SK-N-SH (cell line): Measurements from ENCODE around the gene HPCAL1. TPM values are rescaled to one million over a fixed set of nuclear protein-coding genes. Genes with fewer than 3 reads are reported as not detected.

Source experiments
- CTCF ChIA-PET: fragments of 300-600, 350-600 bp; formaldehyde crosslinking; extraction: SDS; loops from one replicate; lab custom pipeline; 2021; lab: Yijun Ruan, JAX
- POLR2A ChIA-PET: fragments of 350-600 bp; sonication (Branson Sonifier 250); formaldehyde crosslinking; extraction: SDS; loops from one replicate; lab custom pipeline; 2020; ENCODE audit warnings: antibody characterized with exemption, inconsistent platforms; lab: Yijun Ruan, JAX
- DNase-seq: peaks from one replicate; pipeline ENCODE4 v3.0.0; 2012
- H2AFZ ChIP-seq: fragments of 200-600 bp; sonication (generic); 2 replicates; pipeline ENCODE4 v1.8.1; 2016; ENCODE audit warnings: antibody characterized with exemption, mild to moderate bottlenecking, low read depth
- H3F3A ChIP-seq: fragments of 200-600 bp; sonication (generic); replicated peaks from 2 replicates; pipeline ENCODE3; 2016; ENCODE audit warnings: antibody characterized with exemption, mild to moderate bottlenecking; ENCODE audit not compliant: insufficient read depth
- H3K27ac ChIP-seq, 2 experiments: fragments of 200-500 bp in 1 of 2; fragments of 200-600 bp in 1 of 2; sonication (Bioruptor generic) in 1 of 2; sonication (generic), shearing (Covaris generic) in 1 of 2; 2 replicates each; pipeline versions ENCODE4 v1.5.1 to v1.6.1; 2014 to 2016; ENCODE audit warnings: low read depth in 2 of 2, inconsistent platforms in 1 of 2, low read length in 1 of 2, mild to moderate bottlenecking in 1 of 2, mixed read lengths in 1 of 2
- H3K27me3 ChIP-seq: fragments of 200-600 bp; sonication (generic), shearing (Covaris generic); 2 replicates; pipeline ENCODE4 v1.6.1; 2016; ENCODE audit warnings: mixed run types; ENCODE audit not compliant: insufficient read depth
- H3K36me3 ChIP-seq, 2 experiments: fragments of 200-500 bp in 1 of 2; fragments of 200-600 bp in 1 of 2; sonication (Bioruptor generic) in 1 of 2; sonication (generic) in 1 of 2; replicated peaks in 1 of 2; 2 replicates each; pipeline versions ENCODE3 to v1.5.1; 2014 to 2016; ENCODE audit warnings: low read length in 1 of 2, mild to moderate bottlenecking in 1 of 2; ENCODE audit not compliant: insufficient read depth in 2 of 2, control insufficient read depth in 1 of 2
- H3K4me1 ChIP-seq, 2 experiments: fragments of 200-500 bp in 1 of 2; fragments of 200-600 bp in 1 of 2; sonication (Bioruptor generic) in 1 of 2; sonication (generic), shearing (Covaris generic) in 1 of 2; 2 replicates each; pipeline versions ENCODE4 v1.5.1 to v1.6.1; 2014 to 2016; ENCODE audit warnings: low read depth in 1 of 2, low read length in 1 of 2, mixed run types in 1 of 2; ENCODE audit not compliant: insufficient read depth in 2 of 2, control insufficient read depth in 1 of 2
- H3K4me2 ChIP-seq: fragments of 200-600 bp; sonication (generic), shearing (Covaris generic); 2 replicates; pipeline ENCODE4 v1.6.1; 2017; ENCODE audit warnings: mixed run types
- H3K4me3 ChIP-seq, 2 experiments: fragments of 200-500 bp in 1 of 2; fragments of 200-600 bp in 1 of 2; sonication (Bioruptor generic) in 1 of 2; sonication (generic), shearing (Covaris generic) in 1 of 2; 2 replicates each; pipeline versions ENCODE4 v1.5.1 to v1.8.1; 2014 to 2016; ENCODE audit warnings: low read depth in 2 of 2, inconsistent platforms in 1 of 2, low read length in 1 of 2, mild to moderate bottlenecking in 1 of 2, mixed read lengths in 1 of 2, moderate library complexity in 1 of 2
- H3K79me2 ChIP-seq: fragments of 200-600 bp; sonication (generic); 2 replicates; pipeline ENCODE4 v1.8.1; 2017; ENCODE audit warnings: mild to moderate bottlenecking; ENCODE audit not compliant: insufficient read depth
- H3K9ac ChIP-seq: fragments of 200-600 bp; sonication (generic); 2 replicates; pipeline ENCODE4 v1.6.1; 2017; ENCODE audit warnings: mixed run types
- H3K9me2 ChIP-seq: fragments of 200-600 bp; sonication (generic); 2 replicates; pipeline ENCODE4 v1.6.1; 2017; ENCODE audit warnings: mixed run types
- H3K9me3 ChIP-seq: fragments of 200-600 bp; sonication (generic); 2 replicates; pipeline ENCODE4 v1.6.1; 2017; ENCODE audit warnings: mixed run types, mild to moderate bottlenecking, moderate library complexity
- H4K20me1 ChIP-seq: fragments of 200-600 bp; sonication (generic); 2 replicates; pipeline ENCODE4 v1.6.1; 2017; ENCODE audit warnings: mild to moderate bottlenecking, mixed run types; ENCODE audit not compliant: insufficient read depth
- EZH2phosphoT487 ChIP-seq: fragments of 200-600 bp; sonication (generic); IDR thresholded peaks from 2 replicates; pipeline ENCODE4 v1.6.1; 2017; ENCODE audit warnings: low read depth, mixed run types, mild to moderate bottlenecking, antibody characterized with exemption, moderate library complexity, borderline replicate concordance
- FOSL2 ChIP-seq: IDR thresholded peaks from 2 replicates; pipeline ENCODE4 v1.4.0; 2012; ENCODE audit warnings: low read depth, mild to moderate bottlenecking, moderate library complexity, borderline replicate concordance
- FOXJ3 ChIP-seq: sonication (generic); formaldehyde crosslinking; IDR thresholded peaks from 2 replicates; pipeline ENCODE4 v1.5.1; 2020; ENCODE audit warnings: mild to moderate bottlenecking, missing genetic modification reagents
- FOXM1 ChIP-seq: IDR thresholded peaks from 2 replicates; pipeline ENCODE4 v1.4.0; 2012; ENCODE audit warnings: low read depth, mild to moderate bottlenecking
- GATA2 ChIP-seq: sonication (generic); formaldehyde crosslinking; IDR thresholded peaks from 2 replicates; pipeline ENCODE4 v1.5.0; 2020; ENCODE audit warnings: mild to moderate bottlenecking, missing genetic modification reagents
- JUND ChIP-seq: IDR thresholded peaks from 2 replicates; pipeline ENCODE4 v1.4.0; 2012
- MXI1 ChIP-seq: IDR thresholded peaks from 2 replicates; pipeline ENCODE4 v1.6.1; 2012; ENCODE audit warnings: mild to moderate bottlenecking, low read depth, low read length, improper control_type of control experiment
- NFIC ChIP-seq: IDR thresholded peaks from 2 replicates; pipeline ENCODE4 v1.4.0; 2012; ENCODE audit warnings: borderline replicate concordance
- POLR2AphosphoS5 ChIP-seq: IDR thresholded peaks from 2 replicates; pipeline ENCODE4 v1.6.1; 2012; ENCODE audit warnings: low read depth, low read length
- SMC3 ChIP-seq: IDR thresholded peaks from 2 replicates; pipeline ENCODE4 v1.6.1; 2012; ENCODE audit warnings: low read depth, low read length, improper control_type of control experiment
- TCF12 ChIP-seq: IDR thresholded peaks from 2 replicates; pipeline ENCODE4 v1.4.0; 2012
- whole genome bisulfite sequencing: methylation state at CpG from one replicate; pipeline ENCODE4 v1.1.6; 2017; ENCODE audit warnings: low lambda C conversion rate; 5-methylcytosine and 5-hydroxymethylcytosine counted together
- polyA plus RNA-seq, 3 experiments: library from polyadenylated mRNA; depleted of rRNA; stranded (reverse); fragments of >200 nt; gene quantifications; 2 replicates each; pipeline ENCODE4 v1.2.3, GENCODE V29; 2012
- TF ChIP-seq, protein P1 (sequence below): fragments of 200-600 bp; sonication (generic); IDR thresholded peaks from 2 replicates; pipeline ENCODE4 v1.6.1; 2017; ENCODE audit warnings: antibody characterized with exemption, mild to moderate bottlenecking, moderate library complexity
- TF ChIP-seq, protein P2 (sequence below): fragments of 150-350 bp; IDR thresholded peaks from 2 replicates; pipeline ENCODE4 v1.6.1; 2016; ENCODE audit warnings: mild to moderate bottlenecking, low read depth, low read length
- TF ChIP-seq, protein P3 (sequence below): fragments of 150-350 bp; IDR thresholded peaks from 2 replicates; pipeline ENCODE4 v1.6.1; 2017; ENCODE audit warnings: antibody characterized with exemption, low read length, low read depth, borderline replicate concordance
- TF ChIP-seq, protein P4 (sequence below): IDR thresholded peaks from 2 replicates; pipeline ENCODE4 v1.6.1; 2012; ENCODE audit warnings: mild to moderate bottlenecking, low read depth, low read length, moderate library complexity

HPCAL1 gene
- polyA plus RNA-seq, 1 of the 3 experiments (the other 2 are of a cell fraction), result 77.0 TPM

DNA sequence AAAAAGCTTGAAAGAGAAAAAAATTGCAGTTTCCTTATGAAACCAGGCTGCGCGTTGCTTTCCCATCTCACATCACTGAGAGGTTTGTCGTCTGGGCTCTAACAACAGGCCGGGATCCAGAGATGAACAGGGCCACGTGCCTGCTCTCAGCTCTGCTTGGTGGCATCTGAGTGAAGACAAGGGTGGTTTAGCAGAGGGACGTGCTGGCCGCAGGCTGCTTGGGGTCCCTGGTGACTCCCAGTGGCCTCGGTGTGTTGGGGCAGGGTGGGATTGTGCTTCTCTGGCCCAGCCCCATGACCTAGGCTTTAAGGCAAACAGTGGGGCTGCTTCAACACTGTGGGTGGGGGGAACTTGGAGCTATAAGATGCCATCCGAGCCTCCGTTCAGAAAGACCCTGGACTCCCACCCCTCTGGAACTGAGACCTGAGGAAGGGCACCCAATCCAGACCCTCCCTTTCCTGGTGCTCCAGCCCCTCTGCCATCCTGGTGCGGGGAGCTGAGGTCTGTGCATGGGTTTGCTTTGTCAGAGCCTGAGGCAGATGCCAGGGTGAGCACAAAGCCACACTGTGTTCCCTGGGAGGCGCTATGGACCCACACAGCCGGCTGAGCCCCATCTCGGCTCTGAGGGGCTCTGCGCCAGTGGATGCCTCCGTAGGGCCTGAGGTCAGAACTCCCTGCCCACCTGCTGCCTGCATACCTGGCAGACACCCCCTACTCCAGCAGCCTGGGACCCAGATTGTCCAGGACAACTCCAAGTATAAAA is 18.4 kb upstream of the HPCAL1 start:
- Histone ChIP-seq H3K79me2 (no peaks in the 10 kb centered on the region), H3K9ac (0 out of 2 replicates have a peak overlapping the region, but pooled peaks have one; percentile 65), H3K4me1 (peaks cover 37 to 40% of the 10 kb centered on the region in 2 experiments), H3K4me3 (no peak overlapping the region), H3K36me3 (no peaks in the 10 kb centered on the region), H4K20me1 (no peaks in the 10 kb centered on the region), H3K27me3 (no peaks in the 10 kb centered on the region), H3K9me2 (no peaks in the 10 kb centered on the region), H3K4me2 (peak overlapping the region; percentile 60), H3K27ac (peak overlapping the region; percentile 90 to 96), H2AFZ (peak overlapping the region; percentile 97; the same call in 1 of the 2 replicates), H3K9me3 (no peaks in the 10 kb centered on the region), H3F3A (peaks cover 14% of the 10 kb centered on the region)
- TF ChIP-seq, protein P1, sequence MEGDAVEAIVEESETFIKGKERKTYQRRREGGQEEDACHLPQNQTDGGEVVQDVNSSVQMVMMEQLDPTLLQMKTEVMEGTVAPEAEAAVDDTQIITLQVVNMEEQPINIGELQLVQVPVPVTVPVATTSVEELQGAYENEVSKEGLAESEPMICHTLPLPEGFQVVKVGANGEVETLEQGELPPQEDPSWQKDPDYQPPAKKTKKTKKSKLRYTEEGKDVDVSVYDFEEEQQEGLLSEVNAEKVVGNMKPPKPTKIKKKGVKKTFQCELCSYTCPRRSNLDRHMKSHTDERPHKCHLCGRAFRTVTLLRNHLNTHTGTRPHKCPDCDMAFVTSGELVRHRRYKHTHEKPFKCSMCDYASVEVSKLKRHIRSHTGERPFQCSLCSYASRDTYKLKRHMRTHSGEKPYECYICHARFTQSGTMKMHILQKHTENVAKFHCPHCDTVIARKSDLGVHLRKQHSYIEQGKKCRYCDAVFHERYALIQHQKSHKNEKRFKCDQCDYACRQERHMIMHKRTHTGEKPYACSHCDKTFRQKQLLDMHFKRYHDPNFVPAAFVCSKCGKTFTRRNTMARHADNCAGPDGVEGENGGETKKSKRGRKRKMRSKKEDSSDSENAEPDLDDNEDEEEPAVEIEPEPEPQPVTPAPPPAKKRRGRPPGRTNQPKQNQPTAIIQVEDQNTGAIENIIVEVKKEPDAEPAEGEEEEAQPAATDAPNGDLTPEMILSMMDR, result no peak
- TF ChIP-seq, protein P2, sequence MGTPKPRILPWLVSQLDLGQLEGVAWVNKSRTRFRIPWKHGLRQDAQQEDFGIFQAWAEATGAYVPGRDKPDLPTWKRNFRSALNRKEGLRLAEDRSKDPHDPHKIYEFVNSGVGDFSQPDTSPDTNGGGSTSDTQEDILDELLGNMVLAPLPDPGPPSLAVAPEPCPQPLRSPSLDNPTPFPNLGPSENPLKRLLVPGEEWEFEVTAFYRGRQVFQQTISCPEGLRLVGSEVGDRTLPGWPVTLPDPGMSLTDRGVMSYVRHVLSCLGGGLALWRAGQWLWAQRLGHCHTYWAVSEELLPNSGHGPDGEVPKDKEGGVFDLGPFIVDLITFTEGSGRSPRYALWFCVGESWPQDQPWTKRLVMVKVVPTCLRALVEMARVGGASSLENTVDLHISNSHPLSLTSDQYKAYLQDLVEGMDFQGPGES, result no peak
- TF ChIP-seq TCF12, result no peak
- 93% methylated on average over 13 of the region's 16 CpGs for WGBS
- CTCF ChIA-PET, result interaction anchor here (0.7 to 4.5 kb wide), 13 partner anchors 14 to 159 kb away, joined by 3 to 56 read pairs (median 4); partner anchors contain the start of gene HPCAL1
- POLR2A ChIA-PET, result no interaction called here
- peak; percentile 30 for DNase-seq

DNA sequence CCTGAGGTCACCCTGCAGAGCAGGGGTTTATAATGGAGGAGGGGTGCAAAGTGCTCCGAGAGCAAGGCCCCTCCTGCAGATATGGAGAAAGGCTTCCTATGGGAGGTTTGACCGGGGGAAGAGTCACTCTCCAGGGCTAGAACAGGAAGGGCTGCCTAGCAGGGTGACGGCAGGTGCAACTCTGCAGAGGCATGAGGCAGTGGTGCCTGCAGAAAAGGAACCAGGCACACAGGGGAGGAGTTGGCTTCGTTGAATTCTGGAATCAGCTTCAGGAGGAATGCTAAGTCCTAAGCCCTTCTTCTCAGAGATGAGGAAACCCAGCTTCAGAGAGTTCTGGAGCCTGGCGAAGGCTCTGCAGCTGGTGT is 17.5 kb upstream of the HPCAL1 start:
- Histone ChIP-seq H3K9me2 (no peaks in the 10 kb centered on the region), H3K4me3 (no peak overlapping the region), H3K36me3 (no peaks in the 10 kb centered on the region), H2AFZ (peak overlapping the region; percentile 70), H4K20me1 (no peaks in the 10 kb centered on the region), H3K4me2 (peak overlapping the region; percentile 57; the same call in 1 of the 2 replicates), H3K4me1 (peaks cover 42 to 48% of the 10 kb centered on the region in 2 experiments), H3K9ac (no peak overlapping the region; the same call in 1 of the 2 replicates), H3K27ac (peak overlapping the region; percentile 69 to 96), H3K79me2 (no peaks in the 10 kb centered on the region), H3K27me3 (no peaks in the 10 kb centered on the region), H3K9me3 (no peaks in the 10 kb centered on the region), H3F3A (peaks cover 17% of the 10 kb centered on the region)
- ChIA-PET POLR2A (interaction anchor here (1.5 to 2.9 kb wide), 4 partner anchors 13 to 124 kb away, joined by 4 to 23 read pairs (median 10); no protein-coding TSS in a partner anchor), CTCF (interaction anchor here (0.6 to 4.5 kb wide), 14 partner anchors 14 to 211 kb away, joined by 3 to 56 read pairs (median 5); partner anchors contain the start of gene HPCAL1)
- no peak for DNase-seq
- 78% methylated on average over 5 of the region's 5 CpGs for WGBS
- TF ChIP-seq FOXM1 (no peak), GATA2 (CRISPR knock-in tag) (no peak), FOSL2 (no peak), POLR2AphosphoS5 (no peak), TCF12 (no peak), NFIC (no peak), EZH2phosphoT487 (no peak), MXI1 (no peak), JUND (no peak), FOXJ3 (CRISPR knock-in tag) (no peak), SMC3 (no peak)
- TF ChIP-seq, protein P3, sequence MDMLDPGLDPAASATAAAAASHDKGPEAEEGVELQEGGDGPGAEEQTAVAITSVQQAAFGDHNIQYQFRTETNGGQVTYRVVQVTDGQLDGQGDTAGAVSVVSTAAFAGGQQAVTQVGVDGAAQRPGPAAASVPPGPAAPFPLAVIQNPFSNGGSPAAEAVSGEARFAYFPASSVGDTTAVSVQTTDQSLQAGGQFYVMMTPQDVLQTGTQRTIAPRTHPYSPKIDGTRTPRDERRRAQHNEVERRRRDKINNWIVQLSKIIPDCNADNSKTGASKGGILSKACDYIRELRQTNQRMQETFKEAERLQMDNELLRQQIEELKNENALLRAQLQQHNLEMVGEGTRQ, result no peak
- TF ChIP-seq, protein P1, result no peak
- TF ChIP-seq, protein P4, sequence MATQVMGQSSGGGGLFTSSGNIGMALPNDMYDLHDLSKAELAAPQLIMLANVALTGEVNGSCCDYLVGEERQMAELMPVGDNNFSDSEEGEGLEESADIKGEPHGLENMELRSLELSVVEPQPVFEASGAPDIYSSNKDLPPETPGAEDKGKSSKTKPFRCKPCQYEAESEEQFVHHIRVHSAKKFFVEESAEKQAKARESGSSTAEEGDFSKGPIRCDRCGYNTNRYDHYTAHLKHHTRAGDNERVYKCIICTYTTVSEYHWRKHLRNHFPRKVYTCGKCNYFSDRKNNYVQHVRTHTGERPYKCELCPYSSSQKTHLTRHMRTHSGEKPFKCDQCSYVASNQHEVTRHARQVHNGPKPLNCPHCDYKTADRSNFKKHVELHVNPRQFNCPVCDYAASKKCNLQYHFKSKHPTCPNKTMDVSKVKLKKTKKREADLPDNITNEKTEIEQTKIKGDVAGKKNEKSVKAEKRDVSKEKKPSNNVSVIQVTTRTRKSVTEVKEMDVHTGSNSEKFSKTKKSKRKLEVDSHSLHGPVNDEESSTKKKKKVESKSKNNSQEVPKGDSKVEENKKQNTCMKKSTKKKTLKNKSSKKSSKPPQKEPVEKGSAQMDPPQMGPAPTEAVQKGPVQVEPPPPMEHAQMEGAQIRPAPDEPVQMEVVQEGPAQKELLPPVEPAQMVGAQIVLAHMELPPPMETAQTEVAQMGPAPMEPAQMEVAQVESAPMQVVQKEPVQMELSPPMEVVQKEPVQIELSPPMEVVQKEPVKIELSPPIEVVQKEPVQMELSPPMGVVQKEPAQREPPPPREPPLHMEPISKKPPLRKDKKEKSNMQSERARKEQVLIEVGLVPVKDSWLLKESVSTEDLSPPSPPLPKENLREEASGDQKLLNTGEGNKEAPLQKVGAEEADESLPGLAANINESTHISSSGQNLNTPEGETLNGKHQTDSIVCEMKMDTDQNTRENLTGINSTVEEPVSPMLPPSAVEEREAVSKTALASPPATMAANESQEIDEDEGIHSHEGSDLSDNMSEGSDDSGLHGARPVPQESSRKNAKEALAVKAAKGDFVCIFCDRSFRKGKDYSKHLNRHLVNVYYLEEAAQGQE, result no peak
